Mammary epithelial cell (primary cell): ENCODE results near the gene TLE3.

ENCODE experiments used
- CTCF ChIP-seq, 2 donors: IDR thresholded peaks in 1 of 2; conservative IDR thresholded peaks in 1 of 2; 2 replicates each; pipeline ENCODE4 v1.5.1; 2011 to 2012; ENCODE audit warnings: inconsistent platforms in 2 of 2, low read length in 2 of 2, mild to moderate bottlenecking in 2 of 2, control low read depth in 1 of 2, low read depth in 1 of 2; ENCODE audit not compliant: insufficient read depth in 1 of 2; ENCODE audit errors: extremely low read depth in 1 of 2
- EZH2 ChIP-seq: IDR thresholded peaks from 2 replicates; pipeline ENCODE4 v1.6.1; 2012; ENCODE audit warnings: low read length, inconsistent platforms, borderline replicate concordance

GRCh38 chr15:70048198-70048565, 49.5 kb downstream of the TLE3 start:
- TF ChIP-seq CTCF (conservative IDR thresholded peaks at IDR 0.05 in 1 of 2, IDR thresholded peaks at IDR 0.05 in 1 of 2; ENCODE audit: extremely low read depth in 1 of 2, insufficient read depth in 1 of 2, low read depth in 1 of 2, low read length in 2 of 2) (no peak), EZH2 (no peak)
